ENCODE data around the gene EVC.
A peak's percentile ranks its signal among the peaks of the same experiment; 100 is the strongest.

EVC gene

DNA sequence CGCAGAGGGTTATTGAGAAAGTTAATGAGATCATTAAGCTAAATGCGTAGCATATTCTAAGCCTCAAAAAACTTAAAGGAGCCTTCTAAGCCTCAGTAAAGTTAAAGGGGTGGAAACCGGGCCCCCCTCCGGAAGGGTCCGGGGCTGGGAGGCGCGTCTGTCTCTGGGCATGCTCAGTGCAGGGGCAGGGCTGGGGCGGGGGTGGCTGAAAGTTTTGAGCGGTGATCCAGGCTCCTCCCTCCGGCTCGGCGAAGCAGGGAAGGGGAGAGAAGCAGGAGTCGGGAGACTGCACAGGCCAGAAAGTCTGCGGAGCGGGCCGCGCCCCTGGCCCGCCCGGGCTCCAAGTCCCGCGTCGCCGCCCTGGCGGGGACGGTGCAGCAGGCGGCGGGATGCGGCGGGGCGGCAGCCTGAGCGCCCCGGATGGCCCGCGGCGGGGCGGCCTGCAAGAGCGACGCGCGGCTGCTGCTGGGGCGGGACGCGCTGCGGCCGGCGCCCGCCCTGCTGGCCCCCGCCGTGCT is at the start of gene EVC:
TSS of gene EVC (plus strand) at position 241 of the 518 bp plus-strand sequence. CDS start at position 421, 180 bp downstream.
- peak within 1 kb of the TSS; percentile 90 for H3K4me3 ChIP-seq (ENCODE audit: low read length)
- peaks cover 49% of the 10 kb centered on the region for H3K4me1 ChIP-seq (ENCODE audit: control insufficient read depth, insufficient read depth, low read length)
- peaks cover 5% of the 10 kb centered on the region for H3K9me3 ChIP-seq (ENCODE audit: control insufficient read depth, low read length)
- peak; percentile 92 for DNase-seq (ENCODE audit: low read depth)
- H3K36me3 ChIP-seq (ENCODE audit: control insufficient read depth, insufficient read depth, low read length, severe bottlenecking), result peaks cover 12% of the 10 kb centered on the region
- peak within 1 kb of the TSS; percentile 88 for H3K9ac ChIP-seq (ENCODE audit: low read length)
- H3K27me3 ChIP-seq (replicated peaks; ENCODE audit: control insufficient read depth, insufficient read depth, low read length), result no peaks in the 10 kb centered on the region

- H3K4me3 ChIP-seq (ENCODE audit: low read length), result no peak overlapping the region
- no peaks in the 10 kb centered on the region for H3K27me3 ChIP-seq (replicated peaks; ENCODE audit: control insufficient read depth, insufficient read depth, low read length)
- peaks cover 62% of the 10 kb centered on the region for H3K36me3 ChIP-seq (ENCODE audit: control insufficient read depth, insufficient read depth, low read length, severe bottlenecking)
- H3K9ac ChIP-seq (ENCODE audit: low read length), result no peak overlapping the region
- no peaks in the 10 kb centered on the region for H3K9me3 ChIP-seq (ENCODE audit: control insufficient read depth, low read length)
- no peak for DNase-seq (ENCODE audit: low read depth)
- H3K4me1 ChIP-seq (ENCODE audit: control insufficient read depth, insufficient read depth, low read length), result no peaks in the 10 kb centered on the region
Measured at GRCh38 chr4:5661237-5661636, 49.8 kb upstream of the EVC start.

- Histone ChIP-seq H3K9ac (ENCODE audit: low read length) (no peak overlapping the region), H3K4me3 (ENCODE audit: low read length) (no peak overlapping the region), H3K4me1 (ENCODE audit: control insufficient read depth, insufficient read depth, low read length) (no peaks in the 10 kb centered on the region), H3K9me3 (ENCODE audit: control insufficient read depth, low read length) (no peaks in the 10 kb centered on the region), H3K27me3 (replicated peaks; ENCODE audit: control insufficient read depth, insufficient read depth, low read length) (no peaks in the 10 kb centered on the region), H3K36me3 (ENCODE audit: control insufficient read depth, insufficient read depth, low read length, severe bottlenecking) (peaks cover 56% of the 10 kb centered on the region)
- DNase-seq (ENCODE audit: low read depth), result no peak
Measured at GRCh38 chr4:5662555-5662954, 48.4 kb upstream of the EVC start.

GRCh38 chr4:5664778-5665177 is 46.2 kb upstream of the EVC start:
- Histone ChIP-seq H3K36me3 (ENCODE audit: control insufficient read depth, insufficient read depth, low read length, severe bottlenecking) (peaks cover 56% of the 10 kb centered on the region), H3K9me3 (ENCODE audit: control insufficient read depth, low read length) (no peaks in the 10 kb centered on the region)

DNA sequence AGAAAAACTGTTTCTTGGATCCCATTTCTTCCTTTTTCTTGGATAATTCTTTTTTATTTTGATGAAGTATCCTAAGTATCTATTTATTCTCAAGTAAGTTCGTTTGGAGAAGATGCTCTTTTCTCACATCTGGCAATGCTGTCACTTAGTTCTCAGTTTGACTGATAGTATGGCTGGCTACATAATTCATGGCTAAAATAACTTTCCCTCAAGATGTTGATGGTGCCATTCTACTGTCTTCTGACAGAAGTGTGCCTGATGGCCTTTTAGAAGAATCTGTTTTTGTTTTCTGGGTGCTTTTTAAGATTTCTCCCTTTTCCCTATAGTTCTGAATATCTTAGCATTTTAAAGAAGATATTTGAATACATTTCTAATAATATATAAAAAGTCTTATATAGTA is 44.3 kb upstream of the EVC start:
- no peaks in the 10 kb centered on the region for H3K9me3 ChIP-seq (ENCODE audit: control insufficient read depth, low read length)
- peaks cover 39% of the 10 kb centered on the region for H3K36me3 ChIP-seq (ENCODE audit: control insufficient read depth, insufficient read depth, low read length, severe bottlenecking)
- no peak overlapping the region for H3K4me3 ChIP-seq (ENCODE audit: low read length)
- DNase-seq (ENCODE audit: low read depth), result no peak
- no peaks in the 10 kb centered on the region for H3K4me1 ChIP-seq (ENCODE audit: control insufficient read depth, insufficient read depth, low read length)
- no peak overlapping the region for H3K9ac ChIP-seq (ENCODE audit: low read length)
- H3K27me3 ChIP-seq (replicated peaks; ENCODE audit: control insufficient read depth, insufficient read depth, low read length), result no peaks in the 10 kb centered on the region

More at GRCh38 chr4:5664778-5665177, 46.2 kb upstream of the EVC start:
- Histone ChIP-seq H3K9ac (ENCODE audit: low read length) (no peak overlapping the region), H3K27me3 (replicated peaks; ENCODE audit: control insufficient read depth, insufficient read depth, low read length) (no peaks in the 10 kb centered on the region), H3K4me3 (ENCODE audit: low read length) (no peak overlapping the region), H3K4me1 (ENCODE audit: control insufficient read depth, insufficient read depth, low read length) (no peaks in the 10 kb centered on the region)
- DNase-seq (ENCODE audit: low read depth), result no peak

DNA sequence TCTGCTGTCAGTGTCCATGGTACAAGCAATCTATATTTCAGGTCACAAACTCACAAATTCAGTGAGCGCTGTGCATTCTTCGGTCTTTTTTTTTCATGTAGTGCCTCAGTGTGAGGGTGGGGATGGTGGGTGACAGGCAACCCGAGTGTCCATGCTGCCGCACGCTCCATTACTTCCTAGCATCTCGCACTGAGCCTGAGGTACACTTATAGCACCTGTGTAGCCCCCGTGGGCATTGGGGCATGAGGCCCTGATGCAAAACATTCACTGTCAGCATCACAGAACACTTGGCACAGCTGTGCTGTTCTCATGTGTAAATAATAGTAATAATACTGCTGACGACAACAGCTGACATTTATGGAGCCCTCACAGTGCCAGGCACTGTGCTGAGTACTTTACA is 34.2 kb upstream of the EVC start:
- H3K4me3 ChIP-seq (ENCODE audit: low read length), result no peak overlapping the region
- no peak for DNase-seq (ENCODE audit: low read depth)
- H3K4me1 ChIP-seq (ENCODE audit: control insufficient read depth, insufficient read depth, low read length), result no peaks in the 10 kb centered on the region
- H3K27me3 ChIP-seq (replicated peaks; ENCODE audit: control insufficient read depth, insufficient read depth, low read length), result no peaks in the 10 kb centered on the region
- H3K9me3 ChIP-seq (ENCODE audit: control insufficient read depth, low read length), result no peaks in the 10 kb centered on the region
- no peak overlapping the region for H3K9ac ChIP-seq (ENCODE audit: low read length)
- peaks cover 71% of the 10 kb centered on the region for H3K36me3 ChIP-seq (ENCODE audit: control insufficient read depth, insufficient read depth, low read length, severe bottlenecking)

- Histone ChIP-seq H3K27me3 (replicated peaks; ENCODE audit: control insufficient read depth, insufficient read depth, low read length) (no peaks in the 10 kb centered on the region), H3K4me1 (ENCODE audit: control insufficient read depth, insufficient read depth, low read length) (no peaks in the 10 kb centered on the region)
Measured at GRCh38 chr4:5678977-5679376, 32.0 kb upstream of the EVC start.

GRCh38 chr4:5683566-5683965 is 27.4 kb upstream of the EVC start:
- H3K27me3 ChIP-seq (replicated peaks; ENCODE audit: control insufficient read depth, insufficient read depth, low read length), result no peaks in the 10 kb centered on the region

More at GRCh38 chr4:5678977-5679376, 32.0 kb upstream of the EVC start:
- DNase-seq (ENCODE audit: low read depth), result peak; percentile 36
- Histone ChIP-seq H3K36me3 (ENCODE audit: control insufficient read depth, insufficient read depth, low read length, severe bottlenecking) (peaks cover 69% of the 10 kb centered on the region), H3K9me3 (ENCODE audit: control insufficient read depth, low read length) (no peaks in the 10 kb centered on the region), H3K9ac (ENCODE audit: low read length) (no peak overlapping the region), H3K4me3 (ENCODE audit: low read length) (no peak overlapping the region)

DNA sequence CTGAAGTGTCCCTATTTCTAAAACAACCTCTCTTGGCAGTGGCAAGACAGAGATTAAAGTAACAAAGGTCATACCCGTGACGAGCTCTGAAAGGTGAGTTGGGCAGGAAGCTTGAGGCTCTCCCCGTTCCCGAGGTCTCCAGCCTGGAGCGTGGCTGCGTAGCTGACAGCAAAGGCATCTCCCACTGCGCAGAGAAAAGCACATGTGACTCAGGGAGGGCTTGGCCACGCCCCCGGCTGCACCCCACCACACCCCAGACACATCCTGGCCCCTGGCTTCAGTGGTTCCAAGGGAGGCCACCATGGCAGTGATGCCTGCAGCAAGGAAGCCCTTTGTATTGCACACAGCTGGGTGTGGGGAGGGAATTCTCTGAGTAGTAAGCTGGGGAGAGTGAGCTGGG is 25.7 kb upstream of the EVC start:
- Histone ChIP-seq H3K4me3 (ENCODE audit: low read length) (no peak overlapping the region), H3K9ac (ENCODE audit: low read length) (no peak overlapping the region), H3K4me1 (ENCODE audit: control insufficient read depth, insufficient read depth, low read length) (no peaks in the 10 kb centered on the region), H3K36me3 (ENCODE audit: control insufficient read depth, insufficient read depth, low read length, severe bottlenecking) (peaks cover 88% of the 10 kb centered on the region), H3K27me3 (replicated peaks; ENCODE audit: control insufficient read depth, insufficient read depth, low read length) (no peaks in the 10 kb centered on the region), H3K9me3 (ENCODE audit: control insufficient read depth, low read length) (no peaks in the 10 kb centered on the region)
- DNase-seq (ENCODE audit: low read depth), result no peak

More at GRCh38 chr4:5683566-5683965, 27.4 kb upstream of the EVC start:
- no peaks in the 10 kb centered on the region for H3K4me1 ChIP-seq (ENCODE audit: control insufficient read depth, insufficient read depth, low read length)
- no peaks in the 10 kb centered on the region for H3K9me3 ChIP-seq (ENCODE audit: control insufficient read depth, low read length)
- H3K36me3 ChIP-seq (ENCODE audit: control insufficient read depth, insufficient read depth, low read length, severe bottlenecking), result peaks cover 78% of the 10 kb centered on the region
- no peak for DNase-seq (ENCODE audit: low read depth)
- no peak overlapping the region for H3K9ac ChIP-seq (ENCODE audit: low read length)
- no peak overlapping the region for H3K4me3 ChIP-seq (ENCODE audit: low read length)

DNA sequence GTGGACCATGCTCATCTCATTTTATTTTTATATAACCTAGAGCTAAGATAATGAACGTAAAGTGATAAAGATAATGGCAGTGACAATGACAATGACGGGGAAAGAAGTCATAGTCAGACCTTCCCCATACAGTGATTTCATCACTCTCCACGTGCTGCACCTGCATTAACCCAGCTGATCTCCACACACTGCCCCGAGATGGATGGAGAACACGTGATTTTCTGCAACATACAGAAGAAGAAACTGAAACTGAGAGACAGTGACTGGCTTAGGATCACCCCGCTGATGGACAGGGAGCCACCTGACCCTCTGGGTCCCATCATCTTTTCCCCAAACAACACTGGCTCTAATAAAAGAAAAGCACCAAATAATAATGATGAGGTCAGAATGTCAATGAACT is 24.7 kb upstream of the EVC start:
- H3K27me3 ChIP-seq (replicated peaks; ENCODE audit: control insufficient read depth, insufficient read depth, low read length), result no peaks in the 10 kb centered on the region
- no peak for DNase-seq (ENCODE audit: low read depth)
- H3K4me3 ChIP-seq (ENCODE audit: low read length), result no peak overlapping the region
- H3K36me3 ChIP-seq (ENCODE audit: control insufficient read depth, insufficient read depth, low read length, severe bottlenecking), result peaks cover 88% of the 10 kb centered on the region
- no peaks in the 10 kb centered on the region for H3K4me1 ChIP-seq (ENCODE audit: control insufficient read depth, insufficient read depth, low read length)
- no peaks in the 10 kb centered on the region for H3K9me3 ChIP-seq (ENCODE audit: control insufficient read depth, low read length)
- no peak overlapping the region for H3K9ac ChIP-seq (ENCODE audit: low read length)

- Histone ChIP-seq H3K36me3 (ENCODE audit: control insufficient read depth, insufficient read depth, low read length, severe bottlenecking) (peaks cover 94% of the 10 kb centered on the region), H3K9ac (ENCODE audit: low read length) (no peak overlapping the region), H3K27me3 (replicated peaks; ENCODE audit: control insufficient read depth, insufficient read depth, low read length) (no peaks in the 10 kb centered on the region), H3K4me1 (ENCODE audit: control insufficient read depth, insufficient read depth, low read length) (no peaks in the 10 kb centered on the region), H3K4me3 (ENCODE audit: low read length) (no peak overlapping the region), H3K9me3 (ENCODE audit: control insufficient read depth, low read length) (no peaks in the 10 kb centered on the region)
- no peak for DNase-seq (ENCODE audit: low read depth)
Measured at GRCh38 chr4:5689065-5689464, 21.9 kb upstream of the EVC start.

DNA sequence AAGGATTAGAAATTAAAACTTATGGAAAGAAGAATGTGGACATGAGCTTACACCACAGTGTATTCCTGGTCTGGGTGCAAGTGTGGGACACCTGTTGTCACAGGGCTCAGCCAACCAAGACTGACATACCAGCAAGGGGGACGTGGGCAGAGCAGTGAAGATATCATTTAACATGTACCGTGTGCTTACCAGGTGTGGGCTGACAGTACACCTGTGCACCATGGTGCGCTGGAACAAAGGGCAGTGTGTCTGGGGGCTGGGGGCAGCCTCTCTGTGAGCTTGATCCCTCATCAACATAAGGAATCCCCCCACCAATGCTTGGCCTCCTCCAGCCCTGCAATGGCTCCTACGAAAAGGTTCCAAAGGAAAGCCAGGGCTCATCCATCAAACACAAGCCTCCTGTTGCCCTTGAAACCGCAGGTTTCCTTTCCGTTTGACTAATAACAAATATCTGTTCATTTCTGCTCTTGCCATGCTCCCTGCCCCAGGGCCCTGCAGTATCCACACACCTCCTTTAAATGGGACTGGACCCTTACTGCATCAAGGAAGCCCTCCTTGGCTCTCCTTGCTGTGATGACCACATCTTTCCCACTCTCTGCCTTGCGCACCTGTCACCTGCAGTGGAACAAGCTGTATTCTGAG is 19.4 kb upstream of the EVC start:
- Histone ChIP-seq H3K4me1 (ENCODE audit: control insufficient read depth, insufficient read depth, low read length) (no peaks in the 10 kb centered on the region), H3K27me3 (replicated peaks; ENCODE audit: control insufficient read depth, insufficient read depth, low read length) (no peaks in the 10 kb centered on the region), H3K9ac (ENCODE audit: low read length) (no peak overlapping the region), H3K4me3 (ENCODE audit: low read length) (no peak overlapping the region), H3K9me3 (ENCODE audit: control insufficient read depth, low read length) (no peaks in the 10 kb centered on the region), H3K36me3 (ENCODE audit: control insufficient read depth, insufficient read depth, low read length, severe bottlenecking) (peaks cover 88% of the 10 kb centered on the region)
- DNase-seq (ENCODE audit: low read depth), result no peak

Data from adipocyte (in vitro differentiated cells).